Stimulated activated memory B cell treated with anti-CD40 and anti-IgM and Interleukin-4, amounts not matched to agents 10 μg/mL and 1 μg/mL and 100 μg/mL, for 72 hours (primary cell): Measurements from ENCODE around the gene TNNT3.

Experiments
- ATAC-seq: fragments of 150-1000 bp; cut with Tn5 transposase; 2 replicates; pipeline ENCODE4 v1.10.0; 2021
- H3K27ac Mint-ChIP-seq: one replicate; pipeline ENCODE4 v1.8.0; 2022; ENCODE audit warnings: mild to moderate bottlenecking, mixed read lengths
- H3K27me3 Mint-ChIP-seq: one replicate; pipeline ENCODE4 v1.8.0; 2022; ENCODE audit warnings: mixed read lengths
- H3K36me3 Mint-ChIP-seq: one replicate; pipeline ENCODE4 v1.8.0; 2022; ENCODE audit warnings: mixed read lengths
- H3K4me1 Mint-ChIP-seq: one replicate; pipeline ENCODE4 v1.8.0; 2022; ENCODE audit warnings: mixed read lengths
- H3K4me3 Mint-ChIP-seq: one replicate; pipeline ENCODE4 v1.8.0; 2022; ENCODE audit warnings: mild to moderate bottlenecking, moderate library complexity, mixed read lengths
- H3K9me3 Mint-ChIP-seq: one replicate; pipeline ENCODE4 v1.8.0; 2022; ENCODE audit warnings: mixed read lengths

The TNNT3 gene

GRCh38 chr11:1908618-1909017 lies 10.9 kb upstream of the TNNT3 start:
- Mint-ChIP-seq H3K36me3 (no peaks in the 10 kb centered on the region), H3K4me3 (no peak overlapping the region), H3K27ac (no peak overlapping the region), H3K9me3 (no peaks in the 10 kb centered on the region), H3K4me1 (no peaks in the 10 kb centered on the region), H3K27me3 (peaks cover 21% of the 10 kb centered on the region)
- ATAC-seq = no peak

DNA sequence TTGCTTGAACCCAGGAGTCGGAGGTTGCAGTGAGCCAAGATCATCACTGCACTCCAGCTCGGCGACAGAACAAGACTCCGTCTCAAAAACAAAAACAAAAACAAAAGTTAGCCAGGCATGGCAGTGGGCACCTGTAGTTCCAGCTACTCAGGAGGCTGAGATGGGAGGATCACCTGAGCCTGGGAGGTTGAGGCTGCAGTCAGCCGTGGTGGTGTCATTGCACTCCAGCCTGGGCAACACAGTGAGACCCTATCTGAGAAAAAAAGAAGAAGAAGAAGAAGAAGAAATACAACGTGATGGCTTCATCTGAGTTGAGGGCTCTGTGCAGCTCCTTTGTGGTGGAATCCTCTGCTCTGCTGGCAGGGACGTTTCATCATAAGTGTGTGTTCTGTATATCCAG lies 10.0 kb upstream of the TNNT3 start:
- Mint-ChIP-seq H3K36me3 (no peaks in the 10 kb centered on the region), H3K4me1 (no peaks in the 10 kb centered on the region), H3K4me3 (no peak overlapping the region), H3K27ac (no peak overlapping the region), H3K27me3 (peaks cover 30% of the 10 kb centered on the region), H3K9me3 (no peaks in the 10 kb centered on the region)
- no peak for ATAC-seq

- no peaks in the 10 kb centered on the region for H3K9me3 Mint-ChIP-seq
- no peak overlapping the region for H3K4me3 Mint-ChIP-seq
- peaks cover 15% of the 10 kb centered on the region for H3K4me1 Mint-ChIP-seq
- no peak for ATAC-seq
- H3K27me3 Mint-ChIP-seq = peaks cover 25% of the 10 kb centered on the region
- H3K36me3 Mint-ChIP-seq = no peaks in the 10 kb centered on the region
- H3K27ac Mint-ChIP-seq = no peak overlapping the region
These were observed 7.1 kb upstream of the TNNT3 start for GRCh38 chr11:1912289-1912878.

- Mint-ChIP-seq H3K27ac (no peak overlapping the region), H3K4me3 (no peak overlapping the region), H3K9me3 (no peaks in the 10 kb centered on the region), H3K4me1 (peaks cover 15% of the 10 kb centered on the region), H3K27me3 (peaks cover 17% of the 10 kb centered on the region), H3K36me3 (no peaks in the 10 kb centered on the region)
- ATAC-seq = no peak
These were observed 6.0 kb upstream of the TNNT3 start for GRCh38 chr11:1913271-1914060.

GRCh38 chr11:1915795-1916131 lies 3.7 kb upstream of the TNNT3 start:
- no peaks in the 10 kb centered on the region for H3K36me3 Mint-ChIP-seq
- H3K27me3 Mint-ChIP-seq = peaks cover 26% of the 10 kb centered on the region
- H3K27ac Mint-ChIP-seq = no peak overlapping the region
- H3K4me1 Mint-ChIP-seq = peaks cover 15% of the 10 kb centered on the region
- no peak overlapping the region for H3K4me3 Mint-ChIP-seq
- ATAC-seq = no peak
- H3K9me3 Mint-ChIP-seq = no peaks in the 10 kb centered on the region

GRCh38 chr11:1916132-1916985 lies 3.1 kb upstream of the TNNT3 start:
- peaks cover 15% of the 10 kb centered on the region for H3K4me1 Mint-ChIP-seq

GRCh38 chr11:1916986-1917522 lies 2.4 kb upstream of the TNNT3 start:
- H3K36me3 Mint-ChIP-seq = no peaks in the 10 kb centered on the region
- peaks cover 26% of the 10 kb centered on the region for H3K27me3 Mint-ChIP-seq
- no peaks in the 10 kb centered on the region for H3K9me3 Mint-ChIP-seq
- no peak overlapping the region for H3K27ac Mint-ChIP-seq
- H3K4me1 Mint-ChIP-seq = peaks cover 15% of the 10 kb centered on the region
- ATAC-seq = no peak
- no peak overlapping the region for H3K4me3 Mint-ChIP-seq

More at GRCh38 chr11:1916132-1916985, 3.1 kb upstream of the TNNT3 start:
- Mint-ChIP-seq H3K36me3 (no peaks in the 10 kb centered on the region), H3K27me3 (peaks cover 26% of the 10 kb centered on the region), H3K4me3 (no peak overlapping the region), H3K9me3 (no peaks in the 10 kb centered on the region), H3K27ac (no peak overlapping the region)
- ATAC-seq = peak; percentile 74

DNA sequence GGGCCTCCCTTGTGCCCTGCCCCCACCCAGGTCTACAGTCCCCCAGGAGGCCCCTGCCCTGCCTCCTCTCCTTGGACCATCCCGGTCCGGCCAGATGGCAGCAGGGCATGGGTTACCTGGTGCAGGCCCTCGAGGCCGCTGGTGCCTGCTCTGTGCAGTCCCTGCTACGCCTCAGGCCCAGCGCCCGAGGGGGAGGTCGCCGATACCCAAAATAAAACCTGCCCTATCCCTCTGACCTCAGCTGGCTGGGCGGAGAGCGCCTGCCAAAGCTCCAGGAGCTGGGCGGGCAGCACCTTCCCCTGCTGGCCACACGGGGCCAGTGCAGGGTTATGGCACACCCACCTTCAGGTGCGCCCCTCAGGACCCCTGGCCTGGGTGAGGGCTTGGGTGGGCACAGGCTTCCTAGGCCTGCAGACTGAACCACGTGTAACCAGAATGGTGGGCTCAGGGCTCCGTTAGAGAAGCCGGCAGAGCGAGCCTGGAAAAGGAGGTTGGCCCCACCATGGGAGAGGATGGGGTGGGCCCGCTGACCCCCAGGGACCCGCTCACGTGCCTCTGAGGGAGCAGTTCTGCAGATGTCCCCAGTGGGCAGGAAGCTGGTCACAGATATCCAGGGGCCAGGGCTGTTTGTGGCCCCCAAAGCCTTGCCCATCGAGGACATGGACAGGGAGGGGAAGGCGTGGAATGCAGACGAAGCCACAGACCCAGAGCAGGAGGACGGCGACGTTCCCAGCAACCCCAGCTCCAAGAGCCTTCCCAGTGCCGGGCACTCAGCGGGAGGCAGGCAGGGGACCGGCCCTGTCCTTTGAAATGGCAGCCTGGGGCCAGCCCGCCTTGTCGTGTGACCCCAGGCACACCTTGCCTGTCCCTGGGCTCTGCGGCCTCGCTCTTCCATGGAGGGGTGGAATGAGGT lies 1.7 kb upstream of the TNNT3 start:
- peaks cover 33% of the 10 kb centered on the region for H3K27me3 Mint-ChIP-seq
- no peaks in the 10 kb centered on the region for H3K36me3 Mint-ChIP-seq
- peaks cover 17% of the 10 kb centered on the region for H3K4me1 Mint-ChIP-seq
- H3K9me3 Mint-ChIP-seq = no peaks in the 10 kb centered on the region
- H3K27ac Mint-ChIP-seq = no peak overlapping the region
- no peak overlapping the region for H3K4me3 Mint-ChIP-seq
- ATAC-seq = peak; percentile 42

GRCh38 chr11:1918436-1919315 lies 827 bp upstream of the TNNT3 start:
- Mint-ChIP-seq H3K36me3 (no peaks in the 10 kb centered on the region), H3K4me1 (peaks cover 20% of the 10 kb centered on the region), H3K27ac (no peak overlapping the region), H3K4me3 (no peak overlapping the region), H3K9me3 (no peaks in the 10 kb centered on the region), H3K27me3 (peaks cover 42% of the 10 kb centered on the region)
- ATAC-seq = no peak

GRCh38 chr11:1920128-1920908 lies 815 bp downstream of the TNNT3 start:
- H3K27me3 Mint-ChIP-seq = peaks cover 32% of the 10 kb centered on the region
- H3K36me3 Mint-ChIP-seq = no peaks in the 10 kb centered on the region
- H3K9me3 Mint-ChIP-seq = no peaks in the 10 kb centered on the region
- ATAC-seq = no peak
- no peak overlapping the region for H3K27ac Mint-ChIP-seq
- H3K4me3 Mint-ChIP-seq = no peak overlapping the region
- peaks cover 20% of the 10 kb centered on the region for H3K4me1 Mint-ChIP-seq

DNA sequence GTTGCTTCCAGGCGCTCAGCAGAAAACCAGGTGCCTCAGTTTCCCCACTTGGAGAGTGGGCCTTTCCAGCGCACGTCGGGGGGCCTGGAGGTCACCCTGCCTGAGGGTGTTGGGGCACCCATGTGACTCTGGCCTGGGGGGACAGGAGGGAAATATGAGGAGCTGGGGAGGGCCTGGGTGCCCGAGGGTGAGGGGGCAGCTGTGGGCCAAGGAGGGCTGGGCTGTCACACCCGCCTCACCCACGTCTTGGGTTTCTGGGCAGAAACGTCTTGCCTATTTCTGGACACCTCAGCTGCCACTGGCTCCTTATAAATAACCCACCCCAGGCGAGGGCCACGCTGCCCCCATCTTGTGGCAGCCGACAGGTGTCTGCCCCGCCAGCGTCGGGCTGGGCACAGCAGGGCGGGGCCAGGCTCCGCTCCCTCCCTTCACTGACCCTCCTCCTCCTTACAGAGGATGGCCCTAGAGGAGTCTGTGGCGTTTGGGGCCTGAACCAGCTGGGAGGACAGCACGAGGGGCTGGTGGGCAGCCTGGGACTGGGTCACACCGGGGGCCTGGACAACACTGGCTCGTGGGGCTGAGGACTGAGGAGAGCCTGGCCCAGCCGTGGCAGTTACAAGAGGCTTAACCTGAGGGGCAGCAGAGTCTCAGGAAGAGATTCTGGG lies 1.5 kb downstream of the TNNT3 start:
- no peaks in the 10 kb centered on the region for H3K9me3 Mint-ChIP-seq
- H3K27me3 Mint-ChIP-seq = peaks cover 39% of the 10 kb centered on the region
- no peak for ATAC-seq
- no peak overlapping the region for H3K27ac Mint-ChIP-seq
- no peak overlapping the region for H3K4me3 Mint-ChIP-seq
- H3K36me3 Mint-ChIP-seq = no peaks in the 10 kb centered on the region
- H3K4me1 Mint-ChIP-seq = peaks cover 14% of the 10 kb centered on the region

GRCh38 chr11:1921574-1922141 lies 2.2 kb downstream of the TNNT3 start:
- Mint-ChIP-seq H3K27me3 (peaks cover 45% of the 10 kb centered on the region), H3K4me1 (peaks cover 12% of the 10 kb centered on the region), H3K36me3 (no peaks in the 10 kb centered on the region), H3K9me3 (no peaks in the 10 kb centered on the region), H3K27ac (no peak overlapping the region), H3K4me3 (no peak overlapping the region)
- no peak for ATAC-seq
